Sigmoid colon (tissue), 4 donors: ENCODE results near the gene ILK.

Experiments
- CTCF ChIP-seq, 4 experiments: fragments of 450-650 bp in 3 of 4; fragments of 200-600 bp in 1 of 4; IDR thresholded peaks; one replicate each; pipeline ENCODE4 v1.5.1; 2016 to 2019; ENCODE audit warnings: antibody characterized with exemption in 4 of 4, mild to moderate bottlenecking in 3 of 4, moderate library complexity in 2 of 4
- EP300 ChIP-seq, 4 donors: sonication (generic); formaldehyde crosslinking; IDR thresholded peaks; one replicate each; pipeline ENCODE4 v1.6.1; 2017; ENCODE audit warnings: antibody characterized with exemption in 4 of 4
- POLR2A ChIP-seq, 2 donors: fragments of 450-650 bp; IDR thresholded peaks; one replicate each; pipeline ENCODE4 v1.6.1; 2016; ENCODE audit warnings: antibody characterized with exemption in 2 of 2, mild to moderate bottlenecking in 2 of 2, moderate library complexity in 2 of 2

DNA sequence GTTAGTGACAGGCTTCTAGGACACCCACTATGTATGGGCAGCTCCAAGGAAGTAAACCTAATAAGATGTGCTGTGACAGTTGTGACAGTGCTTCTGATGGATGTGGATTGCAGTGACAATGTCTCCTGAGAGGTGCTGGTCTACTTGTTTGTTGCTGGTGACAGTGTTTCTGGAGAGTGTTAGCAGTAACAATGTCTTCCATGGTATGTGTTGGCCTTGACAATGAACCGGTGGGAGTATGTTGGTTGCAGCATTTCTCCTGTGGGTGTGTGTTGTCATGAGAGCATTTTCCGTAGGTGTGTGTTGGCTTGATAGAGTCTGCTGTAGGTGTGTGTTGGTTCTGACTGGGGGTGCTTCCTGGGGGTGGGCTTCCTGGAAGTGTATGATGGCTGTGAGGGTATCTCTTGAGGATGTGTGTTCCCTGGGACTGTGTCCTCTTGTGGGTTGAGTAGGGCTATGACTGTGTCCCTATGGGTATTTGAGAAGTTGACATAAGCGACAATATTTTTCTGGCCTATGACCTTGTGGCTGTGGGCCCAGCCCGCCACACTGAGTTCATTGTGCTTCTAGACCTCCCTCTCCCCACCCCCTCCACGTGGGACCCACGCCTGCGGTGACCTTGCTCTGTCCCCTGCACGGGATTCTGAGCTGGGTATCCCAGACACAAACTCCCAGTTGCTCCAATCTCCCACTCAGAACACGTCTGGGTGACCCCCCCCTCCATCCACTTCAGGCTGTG is 50.9 kb downstream of the ILK start:
- no peak for TF ChIP-seq POLR2A (IDR thresholded peaks at IDR 0.05)
- no peak for TF ChIP-seq CTCF (IDR thresholded peaks at IDR 0.05)
- TF ChIP-seq EP300 (IDR thresholded peaks at IDR 0.05), result no peak
